Measurements from ENCODE around the gene EIF4G3.

- TF ChIP-seq ESRRG (CRISPR knock-in tag; IDR thresholded peaks at IDR 0.05) (no peak), ZFP30 (CRISPR knock-in tag; IDR thresholded peaks at IDR 0.05) (no peak), OSR1 (CRISPR knock-in tag; IDR thresholded peaks at IDR 0.05) (no peak), CREB5 (CRISPR knock-in tag; IDR thresholded peaks at IDR 0.05; ENCODE audit: low read depth) (no peak), ZFP3 (CRISPR knock-in tag; IDR thresholded peaks at IDR 0.05) (no peak)
These were observed 187.8 kb downstream of the EIF4G3 start for GRCh38 chr1:20988943-20989342.
